Gastroesophageal sphincter (tissue), 4 donors: ENCODE results near the gene SUN5. TPM values are rescaled to one million over a fixed set of nuclear protein-coding genes. Genes with fewer than 3 reads are reported as not detected.
"Not testable (repeated sequence)": the region's sequence is repeated elsewhere in the genome, so short reads cannot be mapped to it uniquely, and the experiment has no call there.

Experiments
- ATAC-seq: fragments of 150-250 bp; one replicate; pipeline ENCODE4 v1.9.1; 2016; ENCODE audit warnings: mild to moderate bottlenecking, moderate library complexity
- H3K27ac ChIP-seq, 4 donors: fragments of 200-600 bp; sonication (generic) in 3 of 4; 1 replicate in 3 of 4; 2 replicates in 1 of 4; pipeline ENCODE4 v1.5.1; 2016 to 2019
- H3K27me3 ChIP-seq: fragments of 200-600 bp; sonication (generic); one replicate; pipeline ENCODE4 v1.5.1; 2019
- H3K36me3 ChIP-seq, 2 donors: fragments of 200-600 bp; sonication (generic); one replicate each; pipeline ENCODE4 v1.5.1; 2019; ENCODE audit warnings: control low read depth in 1 of 2
- H3K4me1 ChIP-seq, 3 donors: fragments of 200-600 bp; sonication (generic); 1 replicate in 2 of 3; 2 replicates in 1 of 3; pipeline ENCODE4 v1.5.1; 2016 to 2019; ENCODE audit warnings: control low read depth in 2 of 3
- H3K4me3 ChIP-seq, 2 donors: fragments of 200-600 bp; sonication (generic); one replicate each; pipeline ENCODE4 v1.5.1; 2019; ENCODE audit warnings: mild to moderate bottlenecking in 1 of 2, moderate library complexity in 1 of 2
- H3K9me3 ChIP-seq, 3 donors: fragments of 200-600 bp; sonication (generic); one replicate each; pipeline ENCODE4 v1.5.1; 2017 to 2019; ENCODE audit warnings: control low read depth in 2 of 3
- EP300 ChIP-seq: sonication (generic); formaldehyde crosslinking; IDR thresholded peaks from one replicate; pipeline ENCODE4 v1.6.1; 2017; ENCODE audit warnings: antibody characterized with exemption, mild to moderate bottlenecking
- POLR2A ChIP-seq, 2 donors: fragments of 450-650 bp; IDR thresholded peaks; one replicate each; pipeline ENCODE4 v1.6.1; 2017; ENCODE audit warnings: antibody characterized with exemption in 2 of 2, mild to moderate bottlenecking in 2 of 2, moderate library complexity in 1 of 2
- POLR2AphosphoS5 ChIP-seq: sonication (generic); formaldehyde crosslinking; IDR thresholded peaks from one replicate; pipeline ENCODE4 v1.6.1; 2017; ENCODE audit warnings: antibody characterized with exemption
- WGBS, 2 donors: methylation state at CpG; one replicate each; pipeline ENCODE4 v1.1.5; 2018; ENCODE audit warnings: low coverage in 1 of 2; 5-methylcytosine and 5-hydroxymethylcytosine counted together
- total RNA-seq, 4 donors: library from RNA; depleted of rRNA; stranded (reverse); fragments of >200 nt; gene quantifications; one replicate each; pipeline ENCODE4 v1.1.0, GENCODE V29; 2016
- TF ChIP-seq, protein P1 (sequence below), 4 experiments: fragments of 200-600 bp in 2 of 4; fragments of 450-650 bp in 2 of 4; sonication (generic) in 1 of 4; IDR thresholded peaks; one replicate each; pipeline ENCODE4 v1.5.1; 2017 to 2019; ENCODE audit warnings: antibody characterized with exemption in 4 of 4, mild to moderate bottlenecking in 2 of 4, moderate library complexity in 2 of 4

The SUN5 gene
- total RNA-seq, 4 donors from 2014 or later, result not detected

DNA sequence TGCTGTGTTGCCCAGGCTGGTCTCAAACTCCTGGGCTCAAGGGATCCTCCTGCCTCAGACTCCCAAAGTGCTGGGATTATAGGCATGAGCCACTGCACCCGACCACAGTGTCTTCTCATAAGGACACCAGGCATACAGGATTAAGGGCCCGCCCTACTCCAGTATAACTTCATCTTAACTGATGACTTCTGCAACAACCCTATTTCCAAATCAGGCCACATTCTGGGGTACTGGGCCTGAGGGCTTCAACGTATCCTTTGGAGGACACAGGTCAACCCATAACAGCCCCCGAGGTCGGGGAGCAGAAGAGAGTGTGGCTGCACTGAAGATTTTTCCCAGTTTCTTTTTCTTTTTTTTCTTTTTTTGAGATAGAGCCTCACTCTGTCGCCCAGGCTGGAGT lies 39.7 kb downstream of the SUN5 start:
- Histone ChIP-seq H3K27ac (no peak overlapping the region), H3K4me3 (no peak overlapping the region), H3K4me1 (no peaks in the 10 kb centered on the region), H3K27me3 (peaks cover 15% of the 10 kb centered on the region), H3K36me3 (no peaks in the 10 kb centered on the region), H3K9me3 (no peaks in the 10 kb centered on the region)
- ATAC-seq, result no peak
- 86 to 100% methylated on average over 1 to 6 of the region's 6 CpGs for WGBS, 2 donors
- TF ChIP-seq, protein P1, sequence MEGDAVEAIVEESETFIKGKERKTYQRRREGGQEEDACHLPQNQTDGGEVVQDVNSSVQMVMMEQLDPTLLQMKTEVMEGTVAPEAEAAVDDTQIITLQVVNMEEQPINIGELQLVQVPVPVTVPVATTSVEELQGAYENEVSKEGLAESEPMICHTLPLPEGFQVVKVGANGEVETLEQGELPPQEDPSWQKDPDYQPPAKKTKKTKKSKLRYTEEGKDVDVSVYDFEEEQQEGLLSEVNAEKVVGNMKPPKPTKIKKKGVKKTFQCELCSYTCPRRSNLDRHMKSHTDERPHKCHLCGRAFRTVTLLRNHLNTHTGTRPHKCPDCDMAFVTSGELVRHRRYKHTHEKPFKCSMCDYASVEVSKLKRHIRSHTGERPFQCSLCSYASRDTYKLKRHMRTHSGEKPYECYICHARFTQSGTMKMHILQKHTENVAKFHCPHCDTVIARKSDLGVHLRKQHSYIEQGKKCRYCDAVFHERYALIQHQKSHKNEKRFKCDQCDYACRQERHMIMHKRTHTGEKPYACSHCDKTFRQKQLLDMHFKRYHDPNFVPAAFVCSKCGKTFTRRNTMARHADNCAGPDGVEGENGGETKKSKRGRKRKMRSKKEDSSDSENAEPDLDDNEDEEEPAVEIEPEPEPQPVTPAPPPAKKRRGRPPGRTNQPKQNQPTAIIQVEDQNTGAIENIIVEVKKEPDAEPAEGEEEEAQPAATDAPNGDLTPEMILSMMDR (IDR thresholded peaks at IDR 0.05), result no peak
- TF ChIP-seq POLR2AphosphoS5 (no peak), POLR2A (IDR thresholded peaks at IDR 0.05) (no peak), EP300 (no peak)

DNA sequence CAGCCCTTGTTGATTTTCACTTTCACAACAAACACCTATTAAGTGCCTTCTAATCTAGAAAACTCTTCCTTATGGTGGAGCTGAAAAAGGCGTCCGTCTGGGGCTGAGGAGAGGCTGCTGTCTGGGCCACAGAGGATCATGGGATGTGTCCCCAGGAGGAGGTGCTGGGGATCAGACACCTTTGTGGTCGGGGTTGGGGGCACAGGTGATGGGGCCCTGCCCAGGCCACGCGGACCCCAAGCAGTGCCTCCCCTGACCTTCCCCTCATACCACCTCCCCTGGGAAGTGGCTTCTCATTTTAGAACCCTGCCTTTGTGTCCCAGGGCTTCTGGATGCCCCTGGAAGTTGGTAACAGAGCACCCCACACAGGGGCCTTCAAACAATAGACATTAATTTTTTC lies 41.1 kb downstream of the SUN5 start:
- no peak for ATAC-seq
- Histone ChIP-seq H3K27ac (no peak overlapping the region), H3K4me1 (no peaks in the 10 kb centered on the region), H3K4me3 (no peak overlapping the region), H3K9me3 (peaks cover 0 to 10% (median 0%) of the 10 kb centered on the region in 3 donors), H3K27me3 (peaks cover 15% of the 10 kb centered on the region), H3K36me3 (no peaks in the 10 kb centered on the region)
- 82% methylated on average over 3 of the region's 5 CpGs; no CpG with 5 or more reads in 1 of the 2 donors for WGBS, 2 donors
- TF ChIP-seq, protein P1 (IDR thresholded peaks at IDR 0.05), result no peak
- TF ChIP-seq POLR2AphosphoS5 (no peak), POLR2A (IDR thresholded peaks at IDR 0.05) (no peak), EP300 (no peak)

DNA sequence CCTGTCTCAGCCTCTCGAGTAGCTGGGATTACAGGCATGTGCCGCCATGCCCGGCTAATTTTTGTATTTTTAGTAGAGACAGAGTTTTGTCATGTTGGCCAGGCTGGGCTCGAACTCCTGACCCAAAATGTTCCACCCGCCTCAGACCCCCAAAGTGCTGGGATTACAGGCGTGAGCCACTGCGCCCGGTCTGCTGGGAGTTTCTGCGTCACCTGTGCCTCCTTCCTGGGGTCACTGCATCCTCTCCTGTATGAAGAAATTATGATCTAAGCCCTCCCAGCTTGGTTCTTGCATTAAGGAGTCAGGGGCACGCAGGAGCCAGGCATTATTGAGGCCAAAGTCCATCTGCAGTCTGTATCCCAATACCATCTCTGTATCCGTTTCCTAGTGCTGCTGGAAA lies 41.6 kb downstream of the SUN5 start:
- H3K27ac ChIP-seq, H3K36me3 ChIP-seq, ATAC-seq, H3K4me1 ChIP-seq, H3K4me3 ChIP-seq: not testable (repeated sequence)
- WGBS, 2 donors, result 40 to 83% methylated on average over 1 to 7 of the region's 11 CpGs
- peaks cover 15% of the 10 kb centered on the region for H3K27me3 ChIP-seq
- peaks cover 0 to 16% (median 0%) of the 10 kb centered on the region in 3 donors for H3K9me3 ChIP-seq

DNA sequence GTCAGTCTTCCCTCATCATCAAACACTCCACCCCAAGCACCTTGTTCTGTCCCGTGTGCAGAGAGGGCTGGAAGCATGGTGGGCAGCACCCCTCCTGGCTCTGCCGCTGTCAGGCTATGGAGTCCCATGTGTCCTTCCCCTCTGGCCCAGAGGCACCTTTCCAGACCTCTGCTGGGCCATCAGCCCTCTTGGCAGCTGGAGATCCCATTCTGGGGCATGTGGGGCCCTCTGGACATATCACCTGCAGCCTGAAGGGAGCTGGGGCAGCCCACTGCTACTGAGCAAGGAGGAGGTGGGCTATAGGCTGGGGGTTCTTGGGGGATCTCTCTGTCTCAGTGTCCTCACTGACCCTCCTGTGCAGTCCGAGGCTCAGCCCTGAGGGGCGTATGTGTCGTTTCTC lies 42.2 kb downstream of the SUN5 start:
- ATAC-seq, result no peak
- Histone ChIP-seq H3K9me3 (peaks cover 0 to 21% (median 0%) of the 10 kb centered on the region in 3 donors), H3K27ac (no peak overlapping the region), H3K36me3 (no peaks in the 10 kb centered on the region), H3K27me3 (peaks cover 10% of the 10 kb centered on the region), H3K4me3 (no peak overlapping the region), H3K4me1 (no peaks in the 10 kb centered on the region)
- TF ChIP-seq, protein P1 (IDR thresholded peaks at IDR 0.05), result no peak
- WGBS, 2 donors, result 73% methylated on average over 2 of the region's 5 CpGs; no CpG with 5 or more reads in 1 of the 2 donors

DNA sequence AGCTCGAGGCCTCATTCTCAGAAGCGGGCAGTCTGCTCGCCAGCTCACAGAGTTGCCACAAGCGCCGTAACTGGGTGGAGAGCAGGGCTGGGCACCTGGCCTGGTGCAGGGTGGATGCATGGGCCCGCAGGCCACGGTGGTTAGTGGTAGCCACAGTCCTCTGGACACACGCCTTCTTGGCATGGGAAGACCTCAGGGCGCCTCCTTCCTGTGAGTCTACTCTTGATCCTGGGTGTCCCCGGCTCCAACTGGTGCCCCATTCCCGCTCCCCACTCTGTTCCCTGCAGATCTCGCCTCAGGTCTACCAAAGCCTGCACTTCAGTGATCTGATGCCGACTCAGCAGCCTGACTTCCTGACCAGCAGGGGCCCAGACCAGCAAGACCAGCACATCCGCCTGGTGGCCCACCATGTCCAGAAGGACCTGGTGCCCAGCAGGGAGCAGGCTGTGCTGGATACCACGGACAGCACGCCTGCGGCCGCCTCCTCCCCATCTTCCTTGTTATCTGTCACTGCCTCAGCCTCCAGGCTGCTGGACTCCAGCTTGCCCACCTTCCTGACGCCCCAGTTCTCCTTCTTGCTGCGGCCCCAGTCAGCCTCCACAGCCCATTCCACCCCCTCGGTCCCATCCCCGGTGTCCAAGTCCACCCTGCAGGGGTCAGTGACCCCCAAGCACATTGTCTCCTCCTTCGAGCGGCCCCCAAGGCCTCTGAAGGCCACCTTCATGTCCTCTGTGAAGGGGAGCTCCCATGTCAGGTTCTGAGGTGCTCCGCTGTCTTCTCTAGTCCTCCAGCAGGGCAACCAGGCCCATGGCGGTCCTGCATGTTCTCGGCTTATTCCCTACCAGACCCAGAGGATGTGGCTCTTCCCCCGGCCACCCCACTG lies 43.1 kb downstream of the SUN5 start:
- no peaks in the 10 kb centered on the region for H3K4me1 ChIP-seq

More for the DNA sequence above, 43.1 kb downstream of the SUN5 start:
- H3K4me3 ChIP-seq, result no peak overlapping the region
- TF ChIP-seq, protein P1 (IDR thresholded peaks at IDR 0.05), result no peak
- no peak for TF ChIP-seq EP300
- TF ChIP-seq POLR2AphosphoS5, result no peak
- no peak for TF ChIP-seq POLR2A (IDR thresholded peaks at IDR 0.05)
- no peak overlapping the region for H3K27ac ChIP-seq
- H3K9me3 ChIP-seq, result peaks cover 0 to 31% (median 0%) of the 10 kb centered on the region in 3 donors
- 86 to 93% methylated on average over 6 to 9 of the region's 28 CpGs for WGBS, 2 donors
- no peak for ATAC-seq
- no peaks in the 10 kb centered on the region for H3K36me3 ChIP-seq
- H3K27me3 ChIP-seq, result peaks cover 2% of the 10 kb centered on the region
